BJ (cell line): ENCODE measurements around the gene DLL3. TPM values are rescaled to one million over a fixed set of nuclear protein-coding genes. Genes with fewer than 3 reads are reported as not detected.
A peak's percentile ranks its signal among the peaks of the same experiment; 100 is the strongest.

Experiments used
- CTCF ChIA-PET: fragments of 350-600 bp; formaldehyde crosslinking; extraction: SDS; loops from one replicate; lab custom pipeline; 2021; ENCODE audit warnings: antibody characterized with exemption, inconsistent platforms; lab: Yijun Ruan, JAX
- POLR2A ChIA-PET: fragments of 300-600 bp; sonication (Branson Sonifier 250); formaldehyde crosslinking; extraction: SDS; loops from one replicate; lab custom pipeline; 2021; ENCODE audit warnings: antibody characterized with exemption; lab: Charles Lee
- DNase-seq: peaks from one replicate; pipeline ENCODE4 v3.0.0-alpha.2; 2011; ENCODE audit warnings: low read depth
- H3K27me3 ChIP-seq: 2 replicates; pipeline ENCODE4 v1.6.0; 2011; ENCODE audit warnings: low read length; ENCODE audit not compliant: control insufficient read depth, insufficient read depth
- H3K36me3 ChIP-seq: 2 replicates; pipeline ENCODE4 v1.5.1; 2011; ENCODE audit warnings: low read length; ENCODE audit not compliant: control insufficient read depth, insufficient read depth
- H3K4me3 ChIP-seq: 2 replicates; pipeline ENCODE4 v1.5.1; 2011; ENCODE audit warnings: low read depth, mild to moderate bottlenecking, control low read depth, low read length
- polyA plus RNA-seq: library from polyadenylated mRNA; depleted of rRNA; stranded (reverse); fragments of >200 nt; gene quantifications from 2 replicates; pipeline ENCODE4 v1.2.3, GENCODE V29; 2011
- TF ChIP-seq, protein P1 (sequence below): IDR thresholded peaks from 2 replicates; pipeline ENCODE4 v1.5.1; 2011; ENCODE audit warnings: low read depth, mild to moderate bottlenecking, control low read depth, inconsistent platforms, low read length, moderate library complexity; ENCODE audit not compliant: insufficient read depth

Gene DLL3
- polyA plus RNA-seq, 1 experiment = 1.0 TPM

- DNase-seq = no peak
- ChIA-PET POLR2A (interaction anchor here (0.6 to 0.7 kb wide), 3 partner anchors 52 to 68 kb away, joined by 4 to 9 read pairs (median 5); no protein-coding TSS in a partner anchor), CTCF (interaction anchor here (1.0 to 1.2 kb wide), 2 partner anchors 9 to 51 kb away, joined by 3 read pairs; partner anchors contain the start of gene EID2B)
- TF ChIP-seq, protein P1, sequence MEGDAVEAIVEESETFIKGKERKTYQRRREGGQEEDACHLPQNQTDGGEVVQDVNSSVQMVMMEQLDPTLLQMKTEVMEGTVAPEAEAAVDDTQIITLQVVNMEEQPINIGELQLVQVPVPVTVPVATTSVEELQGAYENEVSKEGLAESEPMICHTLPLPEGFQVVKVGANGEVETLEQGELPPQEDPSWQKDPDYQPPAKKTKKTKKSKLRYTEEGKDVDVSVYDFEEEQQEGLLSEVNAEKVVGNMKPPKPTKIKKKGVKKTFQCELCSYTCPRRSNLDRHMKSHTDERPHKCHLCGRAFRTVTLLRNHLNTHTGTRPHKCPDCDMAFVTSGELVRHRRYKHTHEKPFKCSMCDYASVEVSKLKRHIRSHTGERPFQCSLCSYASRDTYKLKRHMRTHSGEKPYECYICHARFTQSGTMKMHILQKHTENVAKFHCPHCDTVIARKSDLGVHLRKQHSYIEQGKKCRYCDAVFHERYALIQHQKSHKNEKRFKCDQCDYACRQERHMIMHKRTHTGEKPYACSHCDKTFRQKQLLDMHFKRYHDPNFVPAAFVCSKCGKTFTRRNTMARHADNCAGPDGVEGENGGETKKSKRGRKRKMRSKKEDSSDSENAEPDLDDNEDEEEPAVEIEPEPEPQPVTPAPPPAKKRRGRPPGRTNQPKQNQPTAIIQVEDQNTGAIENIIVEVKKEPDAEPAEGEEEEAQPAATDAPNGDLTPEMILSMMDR = no peak
- Histone ChIP-seq H3K27me3 (no peaks in the 10 kb centered on the region), H3K36me3 (peaks cover 8% of the 10 kb centered on the region), H3K4me3 (peak overlapping the region; percentile 91)
Observed at GRCh38 chr19:39481229-39481545, 17.6 kb upstream of the DLL3 start.

DNA sequence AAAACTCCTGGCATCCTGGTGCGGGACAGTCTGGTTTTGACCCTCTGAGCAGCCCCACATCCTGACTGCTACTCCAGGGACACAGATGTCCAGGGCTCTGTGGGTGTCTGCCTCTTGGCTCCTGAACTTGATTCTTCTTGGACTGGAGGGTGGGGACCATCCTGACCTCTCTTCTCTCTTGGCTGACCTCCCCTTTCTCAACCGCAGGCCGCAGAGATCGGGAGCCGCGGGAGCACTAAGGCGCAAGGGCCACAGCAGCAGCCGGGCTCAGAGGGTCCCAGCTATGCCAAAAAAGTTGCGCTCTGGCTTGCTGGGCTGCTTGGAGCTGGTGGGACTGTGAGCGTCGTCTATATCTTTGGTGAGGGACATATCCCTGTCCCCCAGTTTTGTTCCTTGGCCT is 17.1 kb upstream of the DLL3 start:
- peaks cover 10% of the 10 kb centered on the region for H3K36me3 ChIP-seq
- no peaks in the 10 kb centered on the region for H3K27me3 ChIP-seq
- CTCF ChIA-PET = interaction anchor here (0.7 kb wide), 1 partner anchor 14 kb away, joined by 3 read pairs; no protein-coding TSS in a partner anchor
- POLR2A ChIA-PET = no interaction called here
- no peak for DNase-seq
- peak overlapping the region; percentile 91 for H3K4me3 ChIP-seq
- TF ChIP-seq, protein P1 = no peak

DNA sequence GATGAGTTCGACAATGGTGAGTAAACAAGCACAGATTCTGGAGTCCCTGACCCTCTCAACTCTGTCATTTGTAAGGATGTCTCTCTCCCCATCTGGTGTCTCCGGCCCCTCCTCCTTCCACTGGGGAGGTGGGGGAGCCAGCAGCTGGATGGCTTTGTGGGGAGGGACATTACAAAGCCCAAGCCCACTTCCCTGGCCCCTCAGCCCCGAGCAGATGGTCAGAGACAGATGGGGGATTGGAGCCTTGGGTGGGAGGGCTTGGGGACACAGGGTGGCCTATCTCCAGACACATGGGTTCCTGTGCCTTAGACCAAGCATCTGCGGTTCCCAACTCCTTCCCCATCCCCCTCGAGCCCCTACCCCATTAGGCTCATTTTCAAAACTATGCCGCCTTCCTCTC is 15.6 kb upstream of the DLL3 start:
- H3K4me3 ChIP-seq = no peak overlapping the region
- TF ChIP-seq, protein P1 = no peak
- ChIA-PET POLR2A (no interaction called here), CTCF (no interaction called here)
- peaks cover 17% of the 10 kb centered on the region for H3K36me3 ChIP-seq
- no peaks in the 10 kb centered on the region for H3K27me3 ChIP-seq
- no peak for DNase-seq

GRCh38 chr19:39489756-39490155 is 9.0 kb upstream of the DLL3 start:
- DNase-seq = no peak
- POLR2A ChIA-PET = no interaction called here
- CTCF ChIA-PET = interaction anchor here (0.6 to 1.2 kb wide), 4 partner anchors 13 to 438 kb away, joined by 3 to 7 read pairs (median 4); partner anchors contain the start of gene EID2B
- TF ChIP-seq, protein P1 = no peak
- peaks cover 35% of the 10 kb centered on the region for H3K36me3 ChIP-seq
- H3K27me3 ChIP-seq = no peaks in the 10 kb centered on the region
- H3K4me3 ChIP-seq = no peak overlapping the region

DNA sequence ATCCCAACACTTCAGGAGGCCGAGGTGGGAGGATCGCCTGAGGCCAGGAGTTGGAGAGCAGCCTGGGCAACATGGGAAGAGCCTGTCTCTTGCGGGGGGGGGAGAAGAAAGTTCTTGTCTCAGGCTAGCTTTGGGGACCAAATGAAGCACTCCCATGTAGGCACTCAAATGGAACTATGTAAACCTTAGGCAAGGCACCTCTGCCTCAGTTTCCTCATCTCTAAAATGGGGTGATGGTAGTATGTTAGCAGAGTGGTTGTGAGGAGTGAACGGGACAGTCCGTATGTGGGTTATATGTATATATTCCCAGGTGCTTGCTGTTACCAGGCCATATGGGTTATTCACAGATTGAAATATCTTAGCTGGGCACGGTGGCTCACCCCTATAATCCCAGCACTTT is 6.5 kb upstream of the DLL3 start:
- Histone ChIP-seq H3K4me3 (no peak overlapping the region), H3K27me3 (no peaks in the 10 kb centered on the region), H3K36me3 (peaks cover 21% of the 10 kb centered on the region)
- ChIA-PET POLR2A (no interaction called here), CTCF (interaction anchor here (1.2 to 1.7 kb wide), 2 partner anchors 11 to 16 kb away, joined by 4 to 6 read pairs; no protein-coding TSS in a partner anchor)
- DNase-seq = no peak
- TF ChIP-seq, protein P1 = no peak
